Measurements from ENCODE around the gene TM7SF2.

Gene TM7SF2

DNA sequence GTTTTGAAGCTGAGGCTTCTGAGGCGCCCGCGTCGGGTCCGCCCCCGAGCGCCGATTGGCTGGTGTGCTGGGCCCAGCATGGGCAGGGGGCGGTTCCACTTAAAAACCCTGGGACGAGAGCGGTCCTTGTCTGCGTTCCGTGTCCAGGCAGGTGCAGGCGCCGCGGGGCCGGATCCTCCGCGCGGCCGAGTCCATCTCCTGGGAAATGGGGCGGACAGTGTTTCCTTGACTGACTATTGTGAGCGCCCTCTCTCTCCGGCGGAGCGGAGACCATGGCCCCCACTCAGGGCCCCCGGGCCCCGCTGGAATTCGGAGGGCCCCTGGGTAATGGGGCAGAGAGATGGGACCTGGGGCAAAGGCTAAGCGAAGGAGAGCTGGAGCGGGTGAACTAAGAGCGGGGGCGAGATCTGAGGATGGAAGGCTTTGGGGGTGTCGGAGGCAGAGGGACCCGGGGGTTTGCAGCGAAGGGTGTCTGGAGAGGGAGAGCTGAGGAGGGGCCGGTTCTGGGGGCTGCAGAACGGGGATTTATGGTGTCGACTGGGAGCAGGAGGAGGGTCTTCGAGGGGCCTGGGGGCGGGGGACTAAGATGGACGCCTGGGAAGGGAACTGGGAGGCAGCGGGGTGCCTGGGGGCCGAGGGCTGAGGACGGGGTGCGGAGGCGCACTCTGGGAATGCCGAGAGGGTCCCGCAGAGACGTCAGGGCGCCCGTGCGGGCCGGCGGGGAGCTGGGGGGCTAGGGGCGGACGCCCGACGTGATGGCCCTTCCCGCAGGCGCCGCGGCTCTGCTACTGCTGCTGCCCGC is at the start of gene TM7SF2:
Gene TM7SF2, plus strand, starts transcription at position 129 of the 802 bp plus-strand sequence. Its CDS starts 144 bp downstream, at position 273.
- peak; percentile 90 to 95 for DNase-seq

DNA sequence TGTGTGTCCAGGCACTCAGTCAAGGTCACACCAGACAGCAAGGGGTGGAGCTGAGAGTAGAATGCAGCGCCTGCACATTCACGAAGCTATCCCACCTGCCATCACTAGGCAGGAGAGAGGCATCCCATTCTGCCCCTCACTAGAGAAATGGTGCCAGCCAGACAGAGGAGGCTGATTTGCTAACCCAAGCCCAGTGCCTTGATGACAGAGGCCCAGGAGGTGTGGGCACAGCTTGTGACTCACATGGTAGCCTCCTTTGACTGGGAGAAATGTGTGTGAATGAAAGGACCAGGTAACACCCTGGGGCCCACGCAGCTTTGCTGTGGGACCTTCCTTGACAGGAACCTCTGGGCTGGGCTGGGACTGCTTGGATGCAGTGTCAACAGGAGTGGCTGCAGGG is 48.1 kb upstream of the TM7SF2 start:
- DNase-seq: no peak

DNA sequence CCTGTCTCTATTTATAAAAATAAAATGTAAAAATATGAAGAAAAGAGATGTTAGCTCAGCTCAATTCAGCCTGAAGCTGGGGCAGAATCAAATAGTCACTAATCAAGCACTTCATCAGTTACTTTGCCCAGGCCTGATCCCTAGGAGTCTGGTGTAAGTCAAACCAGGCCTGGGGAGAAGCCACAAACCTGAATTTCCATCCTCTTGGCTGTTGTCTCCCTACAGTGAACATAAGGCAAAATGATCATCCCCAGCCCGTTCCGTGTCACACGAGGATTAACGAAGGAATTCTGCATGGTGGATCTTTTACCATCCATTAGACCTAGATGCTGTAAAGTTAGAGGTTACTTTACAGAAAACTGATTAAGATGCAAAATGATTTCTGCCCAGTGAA is 46.8 kb upstream of the TM7SF2 start:
- DNase-seq: no peak

DNA sequence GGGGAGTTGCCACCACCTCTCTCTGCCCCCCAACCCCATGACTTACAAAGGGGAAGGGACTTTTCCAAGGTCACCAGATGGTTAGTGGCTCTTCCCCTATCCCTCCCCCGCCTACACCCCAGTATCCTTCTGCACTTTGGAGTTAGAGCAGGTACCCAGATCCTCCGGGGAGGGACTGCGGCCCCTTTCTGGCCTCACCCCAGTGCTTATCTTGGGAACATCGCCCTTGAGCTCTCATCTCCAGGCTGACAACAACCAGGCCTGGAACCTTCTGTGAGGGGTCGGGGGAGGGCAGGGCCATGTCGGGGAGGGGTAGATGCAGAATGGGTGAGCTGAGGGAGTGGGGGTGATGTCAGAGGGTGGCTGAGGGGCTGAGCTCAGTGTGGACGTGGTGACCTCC is 45.8 kb upstream of the TM7SF2 start:
- DNase-seq: peak in 1 of 2 donors; percentile 51

DNA sequence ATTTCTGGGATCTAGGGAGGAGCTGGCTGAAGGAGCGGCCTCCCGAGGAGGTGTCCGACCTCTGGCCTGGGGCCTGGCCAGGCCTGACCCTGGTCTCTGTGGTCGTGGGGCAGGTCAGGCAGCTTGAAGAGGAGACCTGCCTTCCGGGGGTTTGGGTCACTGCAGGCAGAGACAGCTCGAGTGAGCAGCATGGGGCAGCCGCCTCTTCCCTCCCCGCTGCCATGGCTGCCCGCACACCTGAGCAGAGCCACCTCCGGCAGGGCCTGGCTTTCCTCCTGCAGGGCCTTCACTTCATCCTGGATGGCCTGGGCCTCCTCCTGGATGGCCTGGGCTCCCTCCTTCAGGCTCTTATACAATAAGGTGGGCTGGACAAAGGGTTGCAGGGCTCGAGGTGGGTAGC is 45.4 kb upstream of the TM7SF2 start:
- DNase-seq: no peak

DNA sequence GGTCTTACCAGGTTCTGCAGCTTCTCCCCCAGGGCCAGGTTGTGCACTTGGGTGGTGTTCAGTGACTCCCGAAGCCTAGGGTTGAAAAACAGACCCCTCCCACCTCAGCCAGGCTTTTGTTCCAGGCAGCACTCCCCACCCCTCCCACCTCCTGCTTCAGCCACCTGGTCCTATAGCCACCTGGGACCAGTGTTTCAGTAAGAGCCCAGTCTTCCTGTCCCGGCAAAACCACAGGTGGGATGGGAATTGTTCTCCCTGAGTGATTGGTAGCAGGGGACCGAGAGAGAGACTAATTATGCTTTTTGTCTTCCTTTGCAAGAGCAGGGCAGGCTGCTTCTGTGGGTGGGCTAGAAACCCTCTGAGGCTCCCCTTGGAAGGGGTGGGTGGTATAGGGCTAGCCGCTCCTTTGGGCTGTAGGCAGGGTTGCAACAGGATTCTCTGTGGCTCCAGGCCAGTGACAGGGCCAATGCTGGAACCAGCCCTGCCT is 44.8 kb upstream of the TM7SF2 start:
- no peak for DNase-seq

DNA sequence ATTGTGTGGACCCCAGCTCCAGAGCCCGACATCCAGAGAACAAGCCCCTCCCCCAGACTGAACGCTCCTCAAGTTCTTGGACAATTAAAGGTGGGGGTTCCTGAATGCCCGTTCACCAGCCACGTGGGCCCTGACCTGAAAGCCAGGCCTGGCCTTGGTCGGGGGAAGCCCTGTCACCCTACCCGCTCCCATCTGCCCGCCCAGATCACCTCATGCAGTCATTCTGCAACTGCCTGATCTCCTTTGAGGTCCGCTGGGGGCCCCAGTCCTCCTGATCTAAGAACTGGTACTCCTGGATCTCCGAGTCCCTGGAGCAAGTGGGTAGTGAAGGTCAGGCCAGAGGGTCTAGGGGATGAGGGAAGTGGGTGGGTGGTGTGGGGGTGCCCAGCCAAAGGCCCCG is 44.2 kb upstream of the TM7SF2 start:
- DNase-seq: no peak

DNA sequence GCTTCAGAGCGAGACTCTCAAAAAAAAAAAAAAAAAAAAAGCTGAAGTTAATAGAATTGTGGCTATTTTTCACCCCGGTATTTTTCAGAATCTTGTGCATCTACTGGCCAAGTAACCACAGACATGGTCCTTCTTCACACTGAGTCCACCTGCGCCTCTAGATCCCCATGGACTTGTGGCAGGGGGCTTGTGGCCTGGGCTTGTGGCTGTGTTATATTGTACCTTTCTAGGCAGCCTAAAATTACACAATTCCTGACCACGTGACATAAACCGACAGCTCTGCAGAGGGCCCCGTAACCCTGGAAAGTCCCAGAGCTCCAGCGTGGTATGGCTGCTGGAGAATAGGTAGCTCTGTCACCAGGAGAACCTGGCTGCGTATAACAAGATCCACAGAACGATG is 42.5 kb upstream of the TM7SF2 start:
- DNase-seq: peak in 1 of 2 donors; percentile 50

DNA sequence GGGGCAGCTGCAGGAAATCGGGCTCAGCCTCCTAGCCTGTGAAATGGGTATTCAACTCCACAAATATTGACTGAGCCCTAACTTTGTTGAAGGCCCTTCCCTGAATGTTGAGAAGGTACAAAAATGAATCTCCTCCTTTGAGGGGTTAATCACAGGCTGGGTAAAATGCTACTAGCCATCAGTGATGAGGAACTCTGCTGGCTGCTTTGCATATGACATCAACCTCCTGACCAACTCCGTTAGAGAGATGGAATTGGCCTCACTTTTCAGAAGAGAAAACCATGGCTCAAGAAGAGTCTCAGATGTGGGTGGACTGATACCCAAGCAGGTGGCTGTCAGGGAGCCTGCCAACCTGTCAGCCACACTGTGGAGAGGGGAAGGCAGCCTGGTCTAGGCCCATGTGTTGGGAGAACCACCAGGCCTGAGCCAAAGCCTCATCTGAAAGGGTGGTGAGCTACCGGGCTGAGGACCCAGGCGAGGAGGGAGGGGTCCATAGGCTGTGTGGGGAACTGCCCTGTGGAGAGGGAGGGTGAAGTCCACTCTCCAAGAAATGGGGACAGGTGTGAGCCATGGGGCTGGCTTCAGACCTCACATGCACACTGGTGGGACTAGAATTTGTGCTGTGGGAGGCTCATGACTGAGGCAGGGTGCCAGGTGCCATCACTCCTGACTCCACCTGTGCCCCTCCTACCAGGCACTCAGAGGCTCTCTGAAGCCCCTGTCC is 39.6 kb upstream of the TM7SF2 start:
- peak; percentile 33 to 36 for DNase-seq

DNA sequence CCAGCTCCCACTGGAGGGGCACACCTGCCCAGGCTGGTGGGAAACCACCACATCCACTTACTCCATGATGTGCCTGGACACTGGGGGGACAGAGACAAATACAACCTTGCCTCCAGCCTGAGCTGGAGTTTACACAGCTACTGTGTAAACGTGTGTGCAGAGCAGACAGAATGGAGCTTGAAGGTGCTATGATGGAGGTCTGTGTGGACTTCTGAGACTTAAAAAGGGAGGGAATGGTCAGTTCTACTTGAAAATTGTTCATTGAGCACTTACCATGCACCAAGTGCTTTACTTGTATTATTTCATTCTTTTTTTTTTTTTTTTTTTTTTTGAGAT is 39.1 kb upstream of the TM7SF2 start:
- no peak for DNase-seq

DNA sequence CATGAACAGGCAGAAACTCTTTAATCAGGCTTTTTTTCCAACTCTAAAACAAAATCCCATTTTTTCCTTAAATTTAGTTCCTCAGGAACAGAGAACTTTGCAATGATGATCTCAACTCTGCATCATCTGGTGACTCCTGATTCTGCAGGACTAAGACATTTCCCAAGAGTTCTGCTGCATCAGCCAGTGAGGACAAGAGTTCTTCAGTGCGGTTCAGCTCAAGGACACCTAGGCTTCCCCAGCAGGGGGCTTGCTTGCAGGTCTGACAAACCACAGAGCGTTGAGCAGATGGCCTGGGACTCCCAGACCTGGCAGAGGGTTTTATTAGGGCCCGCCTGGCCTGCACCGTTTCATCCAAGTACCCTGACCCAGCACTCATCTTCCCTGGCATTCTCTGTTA is 34.2 kb upstream of the TM7SF2 start:
- DNase-seq: peak in 1 of 2 donors; percentile 34

DNA sequence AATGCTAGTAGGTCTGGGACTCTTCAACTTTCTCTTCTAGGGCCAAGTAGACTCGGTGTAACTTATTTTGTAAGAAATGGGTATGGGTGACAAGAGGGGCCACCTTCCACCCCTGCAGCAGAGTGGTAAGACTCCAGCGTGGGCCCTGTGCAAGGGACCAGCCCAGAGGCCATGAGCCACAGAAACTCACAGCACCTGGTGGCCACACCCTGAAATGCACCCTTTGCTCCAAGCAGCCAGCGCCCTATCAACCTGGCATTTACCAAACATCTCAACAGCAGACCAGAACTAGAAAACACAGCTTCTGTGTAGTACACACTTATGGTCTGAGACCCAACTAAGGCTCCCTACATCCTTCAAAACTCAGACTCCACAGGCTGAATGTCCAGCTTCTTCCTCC is 33.5 kb upstream of the TM7SF2 start:
- peak; percentile 27 to 73 for DNase-seq

DNA sequence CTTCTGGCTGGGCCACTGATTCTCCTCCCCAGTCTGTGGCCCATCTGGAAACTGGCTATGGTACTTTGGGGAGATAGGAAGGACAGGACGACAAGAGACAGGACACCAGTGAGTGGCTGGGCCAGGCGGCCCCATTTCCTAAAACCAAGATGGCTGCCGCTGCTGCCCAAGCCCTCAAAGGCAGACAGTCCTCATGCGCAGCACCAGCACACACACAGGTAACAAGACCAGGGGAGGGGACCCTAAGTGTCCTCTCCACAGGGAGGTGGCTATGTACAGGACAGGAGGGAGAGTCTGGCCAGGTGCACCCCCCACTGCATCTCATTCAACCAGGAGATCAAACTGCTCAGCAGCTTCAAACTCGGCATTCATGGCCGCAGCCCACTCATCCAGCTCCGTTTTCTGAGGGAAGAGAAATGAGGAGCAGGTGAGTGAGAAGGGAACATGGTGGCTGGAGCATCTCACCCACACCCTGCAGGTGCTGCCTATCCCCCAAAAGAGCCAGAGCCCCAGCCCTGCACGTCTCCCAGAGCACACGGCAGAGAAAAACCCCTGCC is 32.8 kb upstream of the TM7SF2 start:
- DNase-seq: no peak

DNA sequence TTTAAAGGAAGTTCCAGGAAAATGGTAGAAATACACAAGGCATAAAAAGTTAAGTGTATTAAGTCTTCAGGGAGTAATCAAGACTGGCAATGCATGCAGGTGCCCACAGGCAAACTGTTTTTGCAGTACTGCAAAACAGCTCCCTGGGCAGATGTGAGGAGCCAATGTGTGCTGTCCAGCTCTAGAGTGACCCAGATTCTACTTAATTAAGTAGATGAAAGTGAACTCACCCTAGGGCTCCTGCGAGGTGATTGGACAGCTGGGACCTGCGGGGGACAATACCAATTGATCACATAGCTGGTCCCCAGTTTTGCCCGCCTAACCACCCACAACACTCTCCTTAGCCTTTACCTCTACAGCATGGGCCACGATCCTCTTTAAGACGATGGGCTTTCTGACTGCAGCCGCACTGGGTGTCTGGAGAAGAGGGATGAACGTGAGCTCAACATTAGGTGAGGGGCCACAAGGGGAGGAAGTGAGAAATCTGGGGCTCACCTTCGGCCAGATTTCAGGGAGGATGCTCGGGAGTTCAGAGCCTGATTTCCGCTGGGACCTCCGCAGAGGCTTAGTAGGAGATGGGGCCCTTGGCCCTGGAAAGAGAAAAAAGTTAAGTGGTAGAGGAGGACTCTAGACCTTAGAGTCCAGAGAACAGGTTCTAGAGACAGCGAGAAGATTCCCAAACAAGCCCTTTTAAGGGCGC is 28.4 kb upstream of the TM7SF2 start:
- no peak for DNase-seq

DNA sequence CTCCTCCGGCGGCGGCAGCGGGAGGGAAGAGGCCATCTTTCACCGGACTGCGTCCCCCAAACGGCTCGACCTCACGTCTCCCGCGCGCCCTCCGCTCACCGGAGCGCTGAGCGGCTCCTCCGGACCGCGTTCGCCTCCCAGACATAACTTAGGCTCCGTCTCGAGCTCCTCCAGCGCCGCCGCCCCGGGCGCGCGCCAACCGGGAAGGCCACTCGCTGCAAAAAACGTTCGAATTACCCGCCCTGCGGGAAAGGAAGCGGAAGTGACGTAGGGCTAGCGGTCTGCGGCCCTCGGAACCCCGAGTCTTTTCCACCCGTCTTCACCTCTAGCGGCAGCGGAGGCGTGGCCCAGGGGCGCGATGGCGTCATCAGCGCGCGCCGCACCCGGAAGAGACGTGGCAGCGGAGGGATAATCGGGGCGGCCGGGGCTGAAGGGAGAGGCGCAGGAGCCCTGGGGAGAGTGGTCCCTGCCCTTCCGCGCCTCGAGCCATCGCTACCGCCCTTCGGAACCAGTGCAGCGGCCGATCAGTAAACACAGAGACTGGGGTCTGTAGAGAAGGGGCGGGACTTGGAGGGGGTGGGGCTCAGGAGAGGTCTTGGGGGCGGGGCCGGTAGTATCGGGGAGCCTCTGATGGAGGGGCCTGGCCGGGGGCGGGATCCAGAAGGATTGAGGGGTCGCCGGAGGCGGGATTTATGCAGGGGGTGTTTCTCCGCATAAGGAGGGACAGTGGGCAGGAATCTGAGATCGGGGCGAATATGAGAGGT is 27.7 kb upstream of the TM7SF2 start, which contains the start of the genes CDCA5 and ZFPL1:
Gene CDCA5, minus strand, starts transcription at position 207 of the 764 bp plus-strand sequence. Its CDS starts 62 bp downstream, at position 145.
Gene ZFPL1, plus strand, starts transcription at position 389 of the 764 bp plus-strand sequence. CDS start 477 bp downstream, outside the sequence.
- DNase-seq: peak; percentile 92 to 98

DNA sequence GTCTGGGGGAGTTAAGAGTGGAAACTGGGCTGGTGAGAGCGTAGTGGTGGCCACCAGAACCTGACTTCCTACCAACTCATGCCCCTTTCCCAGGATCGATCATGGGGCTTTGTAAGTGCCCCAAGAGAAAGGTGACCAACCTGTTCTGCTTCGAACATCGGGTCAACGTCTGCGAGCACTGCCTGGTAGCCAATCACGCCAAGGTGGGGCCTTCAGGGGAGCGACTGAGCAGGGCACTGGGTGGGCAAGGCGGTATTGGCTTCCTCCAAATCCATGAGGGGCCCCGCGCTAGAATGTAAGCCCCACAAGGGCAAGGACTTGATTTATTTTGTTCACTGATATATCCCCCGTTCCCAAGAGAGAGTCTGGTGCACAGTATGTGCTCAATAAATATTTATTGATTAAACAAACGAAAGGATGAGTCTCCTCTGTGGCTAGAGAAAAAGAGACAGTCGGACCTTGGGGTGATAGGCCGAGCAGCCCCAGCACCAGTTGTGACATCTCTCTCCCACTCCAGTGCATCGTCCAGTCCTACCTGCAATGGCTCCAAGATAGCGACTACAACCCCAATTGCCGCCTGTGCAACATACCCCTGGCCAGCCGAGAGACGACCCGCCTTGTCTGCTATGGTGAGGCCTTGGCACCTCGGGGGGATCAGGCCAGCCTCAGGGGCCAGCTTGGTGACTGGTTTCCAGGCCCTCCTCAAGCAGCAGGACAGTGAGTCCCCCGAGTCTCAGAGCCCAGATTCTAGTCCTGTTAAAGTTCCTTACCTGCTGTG is 26.9 kb upstream of the TM7SF2 start:
- no peak for DNase-seq

DNA sequence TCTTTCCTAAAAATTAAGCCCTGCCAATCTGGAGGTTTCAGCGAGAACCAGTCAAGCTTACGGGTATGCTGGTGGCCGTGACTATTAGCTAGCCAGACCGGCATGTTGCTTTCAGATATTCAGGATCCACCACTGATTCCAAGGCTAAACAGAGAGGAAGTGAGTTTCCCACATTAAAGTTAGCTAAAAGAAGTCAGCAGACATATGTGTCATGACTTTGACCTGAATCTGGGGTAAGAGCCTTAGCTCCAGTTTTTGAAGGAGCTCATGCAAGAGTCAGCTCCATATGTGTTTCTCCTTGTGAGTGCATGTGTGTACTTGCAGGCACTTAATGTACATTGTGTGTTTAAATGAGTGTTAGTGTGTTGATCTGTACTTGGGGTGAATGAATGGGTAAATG is 26.2 kb upstream of the TM7SF2 start:
- peak; percentile 24 to 60 for DNase-seq

DNA sequence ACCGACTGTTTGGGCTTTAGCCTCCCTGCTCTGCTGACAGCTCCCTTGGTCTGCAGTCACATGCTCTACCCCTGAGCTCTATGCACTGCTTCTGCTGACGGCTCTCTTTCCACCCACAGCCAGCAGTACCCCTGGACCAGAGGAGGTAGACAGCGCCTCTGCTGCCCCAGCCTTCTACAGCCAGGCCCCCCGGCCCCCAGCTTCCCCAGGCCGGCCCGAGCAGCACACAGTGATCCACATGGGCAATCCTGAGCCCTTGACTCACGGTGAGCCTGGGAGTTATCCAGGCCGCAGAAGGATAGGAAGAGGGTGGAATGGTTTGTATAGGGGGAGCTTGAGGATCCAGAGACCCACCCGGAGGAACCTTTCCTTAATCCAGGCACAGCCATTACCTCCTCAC is 24.9 kb upstream of the TM7SF2 start:
- no peak for DNase-seq

DNA sequence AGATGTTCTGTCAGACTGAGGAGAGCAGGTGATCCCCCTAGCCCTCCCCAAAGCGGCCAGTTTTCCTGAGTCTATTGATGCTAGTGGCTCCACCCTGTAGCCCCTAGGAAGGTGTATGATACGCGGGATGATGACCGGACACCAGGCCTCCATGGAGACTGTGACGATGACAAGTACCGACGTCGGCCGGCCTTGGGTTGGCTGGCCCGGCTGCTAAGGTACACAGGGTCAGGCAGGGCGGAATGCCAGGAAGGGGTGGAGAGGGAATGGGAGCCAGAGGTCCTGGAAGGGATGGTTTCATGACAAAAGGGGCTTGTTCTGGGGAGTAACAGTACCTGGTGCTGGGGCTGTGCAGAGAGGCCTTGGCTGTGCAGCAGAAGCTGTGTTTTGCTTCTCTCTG is 24.5 kb upstream of the TM7SF2 start:
- DNase-seq: no peak

DNA sequence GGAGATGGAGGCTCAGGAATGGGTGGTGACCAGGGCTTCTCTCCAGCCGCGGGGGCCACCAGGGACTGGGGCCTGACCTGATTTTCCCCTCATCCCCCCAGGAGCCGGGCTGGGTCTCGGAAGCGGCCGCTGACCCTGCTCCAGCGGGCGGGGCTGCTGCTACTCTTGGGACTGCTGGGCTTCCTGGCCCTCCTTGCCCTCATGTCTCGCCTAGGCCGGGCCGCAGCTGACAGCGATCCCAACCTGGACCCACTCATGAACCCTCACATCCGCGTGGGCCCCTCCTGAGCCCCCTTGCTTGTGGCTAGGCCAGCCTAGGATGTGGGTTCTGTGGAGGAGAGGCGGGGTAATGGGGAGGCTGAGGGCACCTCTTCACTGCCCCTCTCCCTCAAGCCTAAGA is 23.8 kb upstream of the TM7SF2 start:
- no peak for DNase-seq

DNA sequence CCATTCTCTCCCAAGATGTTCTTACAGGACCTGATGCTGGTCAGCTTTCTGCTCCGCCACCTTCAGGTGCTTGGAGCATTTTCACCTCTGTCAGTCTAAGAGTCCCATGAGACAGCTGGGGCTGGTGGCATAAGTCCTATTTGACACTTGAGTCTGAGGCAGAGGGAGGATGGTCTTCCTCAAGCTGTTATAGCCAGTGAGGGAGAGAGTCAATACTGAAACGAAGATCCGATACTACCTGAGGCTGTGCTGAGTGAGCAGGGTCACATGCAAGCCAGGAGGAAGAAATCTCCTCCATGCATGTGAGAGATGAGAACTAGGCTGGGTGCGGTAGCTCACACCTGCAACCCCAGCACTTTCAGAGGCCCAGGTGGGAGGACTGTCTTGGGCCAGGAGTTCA is 22.1 kb upstream of the TM7SF2 start:
- no peak for DNase-seq

Measured in inflammatory macrophage treated with lipopolysaccharide for 1 hour (primary cell).